Urinary bladder (tissue), 2 donors: ENCODE measurements around the gene PRODH2. TPM values are rescaled to one million over a fixed set of nuclear protein-coding genes. Genes with fewer than 3 reads are reported as not detected.

ENCODE experiments used
- polyA plus RNA-seq: library from polyadenylated mRNA; stranded (reverse); fragments of 200-250 nt; gene quantifications from one replicate; pipeline ENCODE4 v1.2.3, GENCODE V29; 2013
- total RNA-seq: library from RNA; depleted of rRNA; stranded (reverse); fragments of >200 nt; gene quantifications from one replicate; pipeline ENCODE4 v1.2.3, GENCODE V29; 2014
- donor health status: healthy.

PRODH2 gene
- total and polyA plus RNA-seq, 2 donors: 0.18 TPM; not detected in 1

Other genes with a start within 250 kb of the PRODH2 start
- gene ATP4A, start 249.2 kb downstream of the PRODH2 start, total RNA-seq: not detected
- gene ATP4A, start 249.2 kb downstream of the PRODH2 start, polyA plus RNA-seq: not detected
- not detected for gene PMIS2, start 226.7 kb downstream of the PRODH2 start, total RNA-seq
- gene PMIS2, start 226.7 kb downstream of the PRODH2 start, polyA plus RNA-seq: not detected
- gene HAUS5, start 200.1 kb downstream of the PRODH2 start, total RNA-seq: 6.3 TPM
- gene HAUS5, start 200.1 kb downstream of the PRODH2 start, polyA plus RNA-seq: 8.8 TPM
- 14.8 TPM for gene RBM42, start 183.8 kb downstream of the PRODH2 start, total RNA-seq
- 89.5 TPM for gene RBM42, start 183.8 kb downstream of the PRODH2 start, polyA plus RNA-seq
- 0.32 TPM for gene ETV2, start 171.1 kb downstream of the PRODH2 start, total RNA-seq
- gene ETV2, start 171.1 kb downstream of the PRODH2 start, polyA plus RNA-seq: 1.7 TPM
- 192 TPM for gene COX6B1, start 164.5 kb downstream of the PRODH2 start, total RNA-seq
- 592 TPM for gene COX6B1, start 164.5 kb downstream of the PRODH2 start, polyA plus RNA-seq
- gene UPK1A, start 146.3 kb downstream of the PRODH2 start, total RNA-seq: 89.8 TPM
- 81.8 TPM for gene UPK1A, start 146.3 kb downstream of the PRODH2 start, polyA plus RNA-seq
- gene ZBTB32, start 108.3 kb downstream of the PRODH2 start, total RNA-seq: not detected
- 0.09 TPM for gene ZBTB32, start 108.3 kb downstream of the PRODH2 start, polyA plus RNA-seq
- 7.1 TPM for gene KMT2B, start 94.8 kb downstream of the PRODH2 start, total RNA-seq
- gene KMT2B, start 94.8 kb downstream of the PRODH2 start, polyA plus RNA-seq: 25.9 TPM
- gene IGFLR1, start 70.4 kb downstream of the PRODH2 start, total RNA-seq: 0.53 TPM
- gene IGFLR1, start 70.4 kb downstream of the PRODH2 start, polyA plus RNA-seq: 21.2 TPM
- 9.6 TPM for gene U2AF1L4, start 67.4 kb downstream of the PRODH2 start, total RNA-seq
- 25.3 TPM for gene U2AF1L4, start 67.4 kb downstream of the PRODH2 start, polyA plus RNA-seq
- gene PSENEN, start 67.2 kb downstream of the PRODH2 start, total RNA-seq: 13.7 TPM
- gene PSENEN, start 67.2 kb downstream of the PRODH2 start, polyA plus RNA-seq: 49.2 TPM
- gene LIN37, start 64.3 kb downstream of the PRODH2 start, total RNA-seq: 5.4 TPM
- 18.8 TPM for gene LIN37, start 64.3 kb downstream of the PRODH2 start, polyA plus RNA-seq
- gene HSPB6, start 55.8 kb downstream of the PRODH2 start, total RNA-seq: 25.4 TPM
- gene HSPB6, start 55.8 kb downstream of the PRODH2 start, polyA plus RNA-seq: 657 TPM
- 6.8 TPM for gene PROSER3, start 54.7 kb downstream of the PRODH2 start, total RNA-seq
- 12.2 TPM for gene PROSER3, start 54.7 kb downstream of the PRODH2 start, polyA plus RNA-seq
- 17.4 TPM for gene ARHGAP33, start 37.3 kb downstream of the PRODH2 start, total RNA-seq
- gene ARHGAP33, start 37.3 kb downstream of the PRODH2 start, polyA plus RNA-seq: 10.2 TPM
- 0.05 TPM for gene NPHS1, start 39.7 kb upstream of the PRODH2 start, total RNA-seq
- not detected for gene NPHS1, start 39.7 kb upstream of the PRODH2 start, polyA plus RNA-seq
- not detected for gene KIRREL2, start 44.1 kb upstream of the PRODH2 start, total RNA-seq
- gene KIRREL2, start 44.1 kb upstream of the PRODH2 start, polyA plus RNA-seq: not detected
- 3.0 TPM for gene APLP1, start 55.7 kb upstream of the PRODH2 start, total RNA-seq
- gene APLP1, start 55.7 kb upstream of the PRODH2 start, polyA plus RNA-seq: 5.8 TPM
- gene NFKBID, start 87.7 kb upstream of the PRODH2 start, total RNA-seq: 6.1 TPM
- gene NFKBID, start 87.7 kb upstream of the PRODH2 start, polyA plus RNA-seq: 4.2 TPM
- 6.7 TPM for gene HCST, start 89.7 kb upstream of the PRODH2 start, total RNA-seq
- 17.3 TPM for gene HCST, start 89.7 kb upstream of the PRODH2 start, polyA plus RNA-seq
- gene TYROBP, start 95.5 kb upstream of the PRODH2 start, total RNA-seq: 5.1 TPM
- gene TYROBP, start 95.5 kb upstream of the PRODH2 start, polyA plus RNA-seq: 113 TPM
- 1.9 TPM for gene LRFN3, start 123.5 kb upstream of the PRODH2 start, total RNA-seq
- 17.2 TPM for gene LRFN3, start 123.5 kb upstream of the PRODH2 start, polyA plus RNA-seq
- gene SDHAF1, start 182.3 kb upstream of the PRODH2 start, total RNA-seq: 10.9 TPM
- gene SDHAF1, start 182.3 kb upstream of the PRODH2 start, polyA plus RNA-seq: 37.6 TPM
- 0.58 TPM for gene SYNE4, start 196.0 kb upstream of the PRODH2 start, total RNA-seq
- gene SYNE4, start 196.0 kb upstream of the PRODH2 start, polyA plus RNA-seq: 1.3 TPM
- gene ALKBH6, start 201.4 kb upstream of the PRODH2 start, total RNA-seq: 6.1 TPM
- gene ALKBH6, start 201.4 kb upstream of the PRODH2 start, polyA plus RNA-seq: 26.4 TPM
- gene CLIP3, start 220.0 kb upstream of the PRODH2 start, total RNA-seq: 8.5 TPM
- gene CLIP3, start 220.0 kb upstream of the PRODH2 start, polyA plus RNA-seq: 79.5 TPM
- 2.1 TPM for gene THAP8, start 241.4 kb upstream of the PRODH2 start, total RNA-seq
- gene THAP8, start 241.4 kb upstream of the PRODH2 start, polyA plus RNA-seq: 20.1 TPM
- gene WDR62, start 242.1 kb upstream of the PRODH2 start, total RNA-seq: 2.3 TPM
- 0.27 TPM for gene WDR62, start 242.1 kb upstream of the PRODH2 start, polyA plus RNA-seq